Adipocyte (in vitro differentiated cells): Measurements from ENCODE around the gene MOG.
A peak's percentile ranks its signal among the peaks of the same experiment; 100 is the strongest.

Experiments used
- DNase-seq: peaks from one replicate; pipeline ENCODE4 v3.0.0-alpha.2; 2015; ENCODE audit warnings: low read depth
- H3K27me3 ChIP-seq: replicated peaks from 2 replicates; pipeline ENCODE4 v1.7.0; 2013; ENCODE audit warnings: mild to moderate bottlenecking, low read length, moderate library complexity; ENCODE audit not compliant: control insufficient read depth, insufficient read depth
- H3K36me3 ChIP-seq: 2 replicates; pipeline ENCODE4 v1.7.0; 2013; ENCODE audit warnings: low read length, mild to moderate bottlenecking, moderate library complexity; ENCODE audit not compliant: control insufficient read depth, insufficient read depth, severe bottlenecking
- H3K4me1 ChIP-seq: 2 replicates; pipeline ENCODE4 v1.7.0; 2013; ENCODE audit warnings: mild to moderate bottlenecking, low read length, moderate library complexity; ENCODE audit not compliant: control insufficient read depth, insufficient read depth
- H3K4me3 ChIP-seq: 2 replicates; pipeline ENCODE4 v1.7.0; 2013; ENCODE audit warnings: mild to moderate bottlenecking, low read length, moderate library complexity
- H3K9ac ChIP-seq: 2 replicates; pipeline ENCODE4 v1.7.0; 2013; ENCODE audit warnings: mild to moderate bottlenecking, low read length, moderate library complexity
- H3K9me3 ChIP-seq: 2 replicates; pipeline ENCODE4 v1.7.0; 2013; ENCODE audit warnings: mild to moderate bottlenecking, low read length, moderate library complexity; ENCODE audit not compliant: control insufficient read depth

The MOG gene

DNA sequence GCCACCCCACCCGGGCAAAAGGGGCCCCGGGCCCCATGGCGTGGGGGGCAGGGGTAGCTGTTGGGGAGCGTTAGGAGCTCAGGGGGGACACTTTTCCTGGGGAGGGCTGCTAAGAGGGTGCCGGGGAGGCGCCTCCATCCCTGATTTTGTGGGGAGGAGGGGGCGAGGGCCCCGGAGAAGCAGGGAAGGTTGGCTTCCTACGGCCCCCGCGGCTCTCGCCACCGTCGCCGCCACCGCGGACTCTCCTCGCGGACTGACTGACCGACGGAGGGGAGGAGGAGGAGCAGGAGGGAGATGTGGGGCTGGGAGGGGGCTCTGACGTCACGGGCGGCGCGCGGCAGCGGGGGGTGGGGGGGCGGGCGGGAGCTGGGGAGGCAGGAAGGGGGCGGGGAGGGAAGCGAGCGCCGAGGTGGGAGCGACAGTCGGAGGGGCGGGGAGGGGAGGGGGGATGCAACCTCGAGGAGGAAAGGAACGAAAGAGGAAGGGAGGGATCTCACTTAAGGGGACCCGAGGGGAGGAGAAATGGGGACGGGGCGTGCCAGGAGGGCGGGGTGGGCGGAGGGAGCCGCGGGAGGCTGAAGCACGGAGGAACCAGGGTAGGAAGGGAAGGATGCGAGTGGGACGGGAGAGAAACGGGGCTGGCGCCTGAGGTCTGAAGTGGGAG, 29.0 kb upstream of the MOG start:
- Histone ChIP-seq H3K36me3 (peaks cover 4% of the 10 kb centered on the region), H3K4me1 (peaks cover 11% of the 10 kb centered on the region), H3K4me3 (peak overlapping the region; percentile 81), H3K9ac (peak overlapping the region; percentile 61), H3K27me3 (no peaks in the 10 kb centered on the region), H3K9me3 (no peaks in the 10 kb centered on the region)
- DNase-seq: peak; percentile 84

DNA sequence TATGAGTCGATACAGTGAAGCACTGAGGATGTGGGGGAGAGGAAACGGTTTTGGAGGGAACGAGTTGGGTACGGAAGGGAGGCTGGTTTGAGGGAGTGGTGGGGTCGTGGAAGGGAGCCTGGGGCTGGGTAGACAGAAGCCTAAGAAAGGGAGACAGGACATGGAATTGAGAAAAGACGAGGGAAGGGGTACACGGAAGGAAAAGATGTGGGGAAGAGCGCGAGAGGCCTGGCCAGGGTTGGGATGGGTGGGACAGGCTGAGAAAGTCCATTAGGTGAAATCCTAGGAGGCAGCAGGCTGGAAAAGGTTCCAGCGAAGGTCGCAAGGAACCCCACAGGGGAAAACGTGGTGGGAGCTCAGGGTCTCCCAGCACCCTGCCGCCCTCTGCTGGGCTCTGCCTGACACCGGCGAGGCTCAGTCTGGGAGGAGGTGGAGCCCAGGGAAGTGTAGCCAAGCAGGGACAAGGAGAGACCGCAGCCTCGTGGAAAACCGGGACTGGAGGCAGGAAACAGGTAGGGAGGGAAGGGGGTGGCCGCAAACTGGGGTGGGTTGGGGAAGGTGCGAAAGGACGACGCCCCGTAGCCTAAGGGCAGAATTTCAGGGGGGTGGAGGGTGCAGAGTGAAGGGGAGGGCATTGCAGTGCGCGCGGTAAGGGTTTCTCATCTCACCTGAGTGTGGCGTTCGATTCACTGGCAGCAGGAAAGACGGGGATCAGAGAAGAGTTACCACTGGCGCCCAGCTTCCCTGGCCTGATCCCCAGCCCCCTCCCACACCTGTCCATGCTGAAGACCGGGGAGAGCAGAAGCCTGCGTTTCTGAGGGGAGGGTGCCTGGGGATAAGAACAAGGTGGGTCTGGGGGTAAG, 28.2 kb upstream of the MOG start:
- peak; percentile 90 for DNase-seq
- Histone ChIP-seq H3K4me1 (peaks cover 15% of the 10 kb centered on the region), H3K9me3 (no peaks in the 10 kb centered on the region), H3K4me3 (peak overlapping the region; percentile 81), H3K9ac (peak overlapping the region; percentile 61), H3K36me3 (no peaks in the 10 kb centered on the region), H3K27me3 (no peaks in the 10 kb centered on the region)

DNA sequence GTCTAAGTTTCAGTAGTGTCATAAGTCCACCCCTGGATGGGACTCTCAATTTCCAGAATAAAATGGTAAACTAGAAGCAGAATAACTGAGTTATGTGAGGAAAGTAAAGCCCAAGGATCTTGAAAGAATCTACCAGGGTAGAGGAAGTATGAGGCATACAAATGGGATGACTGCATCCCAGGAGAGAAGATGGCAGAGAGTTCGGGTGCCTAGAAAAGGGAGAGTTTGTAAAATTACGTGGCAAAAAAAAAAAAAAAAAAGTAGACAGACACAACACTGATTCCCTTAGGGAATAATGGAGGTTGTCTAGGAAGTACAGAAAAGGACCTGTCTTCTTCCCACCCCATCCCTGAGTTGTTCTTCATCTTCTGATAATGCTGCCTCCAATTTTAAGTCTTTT, 27.3 kb upstream of the MOG start:
- H3K9ac ChIP-seq: no peak overlapping the region
- H3K4me1 ChIP-seq: peaks cover 15% of the 10 kb centered on the region
- no peak for DNase-seq
- no peak overlapping the region for H3K4me3 ChIP-seq
- no peaks in the 10 kb centered on the region for H3K27me3 ChIP-seq
- no peaks in the 10 kb centered on the region for H3K36me3 ChIP-seq
- no peaks in the 10 kb centered on the region for H3K9me3 ChIP-seq

DNA sequence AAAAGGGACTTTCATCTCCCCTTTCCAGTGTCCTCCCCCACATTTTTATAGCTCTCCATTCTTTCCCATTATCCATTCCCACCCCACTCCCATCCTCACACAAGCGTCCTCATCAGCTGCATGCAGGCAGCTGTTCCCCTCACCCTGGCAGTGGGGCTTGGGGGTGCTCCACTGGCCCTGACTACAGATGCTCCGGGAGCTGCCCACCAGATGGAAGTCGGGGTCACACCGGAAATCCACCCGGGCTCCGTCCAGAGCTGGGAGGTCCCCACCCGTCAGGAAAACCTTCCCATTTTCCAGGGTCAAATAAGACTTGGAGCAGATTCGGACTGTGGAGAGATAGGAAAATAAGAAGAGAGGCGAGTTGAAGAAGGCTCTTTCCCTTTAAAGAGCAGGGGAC, 26.6 kb upstream of the MOG start:
- DNase-seq: no peak
- H3K27me3 ChIP-seq: no peaks in the 10 kb centered on the region
- no peaks in the 10 kb centered on the region for H3K36me3 ChIP-seq
- H3K9ac ChIP-seq: no peak overlapping the region
- H3K4me3 ChIP-seq: no peak overlapping the region
- H3K9me3 ChIP-seq: no peaks in the 10 kb centered on the region
- H3K4me1 ChIP-seq: peaks cover 15% of the 10 kb centered on the region

DNA sequence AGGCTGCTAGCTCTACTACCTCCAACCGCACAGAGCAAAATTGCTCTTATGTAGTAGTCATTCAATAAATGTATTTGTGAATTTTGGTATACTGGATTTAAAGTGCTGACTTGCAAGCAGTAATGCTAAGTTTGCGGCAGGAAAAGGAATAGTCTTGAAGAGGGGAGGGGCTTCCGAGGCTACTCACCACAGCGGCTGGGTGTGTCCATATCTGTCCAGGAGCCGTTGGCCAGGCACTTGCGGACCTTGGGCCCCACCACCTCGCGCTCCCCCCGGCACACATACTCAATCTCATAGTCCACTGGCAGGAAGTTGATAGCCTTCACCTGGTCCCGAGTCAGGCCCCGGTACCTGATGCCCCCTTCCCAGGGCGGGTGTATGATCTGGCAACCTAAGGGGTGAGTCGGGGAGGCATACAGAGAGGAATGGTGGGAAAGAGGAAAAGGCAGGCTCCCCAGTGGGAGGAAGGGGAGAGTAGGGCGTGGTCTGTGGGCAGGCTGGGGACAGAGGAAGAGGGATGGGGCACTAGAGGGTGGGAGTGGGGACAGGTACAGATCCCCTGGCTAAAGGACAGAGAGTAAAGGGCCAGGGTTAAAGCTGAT, 25.6 kb upstream of the MOG start:
- no peak overlapping the region for H3K4me3 ChIP-seq
- H3K4me1 ChIP-seq: peaks cover 15% of the 10 kb centered on the region
- no peaks in the 10 kb centered on the region for H3K27me3 ChIP-seq
- DNase-seq: no peak
- H3K36me3 ChIP-seq: no peaks in the 10 kb centered on the region
- no peak overlapping the region for H3K9ac ChIP-seq
- H3K9me3 ChIP-seq: no peaks in the 10 kb centered on the region

DNA sequence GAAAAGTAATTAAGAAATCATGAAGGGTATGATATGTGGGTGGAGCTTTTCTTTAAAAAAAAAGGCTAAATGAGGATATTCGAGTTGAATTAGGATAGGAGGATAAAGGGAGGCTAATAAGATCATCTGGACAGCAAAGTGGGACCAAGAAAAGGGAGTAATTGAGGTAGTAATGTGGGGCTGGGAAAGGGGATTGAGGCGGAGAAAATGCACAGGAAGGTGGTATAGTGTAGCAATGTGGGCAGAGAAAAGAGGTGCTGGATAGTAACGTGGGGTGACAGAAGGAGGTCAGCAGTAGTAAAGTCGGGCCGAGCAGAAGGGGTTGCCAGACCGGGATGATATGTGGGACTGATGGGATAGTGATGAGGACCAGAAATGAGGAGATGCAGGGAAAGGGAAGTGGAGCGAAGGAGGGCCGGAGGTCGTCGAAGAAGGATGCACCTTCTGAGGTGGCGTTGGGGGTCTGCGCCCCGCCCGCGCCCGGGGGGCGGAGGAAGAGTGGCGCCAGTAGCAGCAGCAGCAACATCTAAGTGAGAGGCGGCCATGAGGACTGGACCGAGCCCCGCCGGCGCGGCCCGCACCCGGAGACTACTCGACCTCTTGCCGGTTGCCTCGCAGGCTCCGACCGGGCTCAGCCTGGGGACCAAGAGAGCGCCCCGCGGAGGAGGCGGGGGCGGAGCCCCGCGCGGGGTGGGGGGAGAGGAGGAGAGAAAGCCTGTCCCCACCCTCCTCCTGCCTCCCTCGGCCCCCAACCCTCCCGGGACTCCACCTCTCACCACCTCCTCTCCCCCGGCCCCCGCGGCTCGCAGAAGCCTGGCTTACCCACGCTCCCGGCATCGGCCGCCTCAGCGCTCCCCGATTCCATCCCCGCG, 24.8 kb upstream of the MOG start:
- H3K9ac ChIP-seq: peak overlapping the region; percentile 73
- peak overlapping the region; percentile 78 for H3K4me3 ChIP-seq
- no peaks in the 10 kb centered on the region for H3K9me3 ChIP-seq
- H3K36me3 ChIP-seq: no peaks in the 10 kb centered on the region
- no peaks in the 10 kb centered on the region for H3K27me3 ChIP-seq
- peaks cover 15% of the 10 kb centered on the region for H3K4me1 ChIP-seq
- DNase-seq: peak; percentile 80

DNA sequence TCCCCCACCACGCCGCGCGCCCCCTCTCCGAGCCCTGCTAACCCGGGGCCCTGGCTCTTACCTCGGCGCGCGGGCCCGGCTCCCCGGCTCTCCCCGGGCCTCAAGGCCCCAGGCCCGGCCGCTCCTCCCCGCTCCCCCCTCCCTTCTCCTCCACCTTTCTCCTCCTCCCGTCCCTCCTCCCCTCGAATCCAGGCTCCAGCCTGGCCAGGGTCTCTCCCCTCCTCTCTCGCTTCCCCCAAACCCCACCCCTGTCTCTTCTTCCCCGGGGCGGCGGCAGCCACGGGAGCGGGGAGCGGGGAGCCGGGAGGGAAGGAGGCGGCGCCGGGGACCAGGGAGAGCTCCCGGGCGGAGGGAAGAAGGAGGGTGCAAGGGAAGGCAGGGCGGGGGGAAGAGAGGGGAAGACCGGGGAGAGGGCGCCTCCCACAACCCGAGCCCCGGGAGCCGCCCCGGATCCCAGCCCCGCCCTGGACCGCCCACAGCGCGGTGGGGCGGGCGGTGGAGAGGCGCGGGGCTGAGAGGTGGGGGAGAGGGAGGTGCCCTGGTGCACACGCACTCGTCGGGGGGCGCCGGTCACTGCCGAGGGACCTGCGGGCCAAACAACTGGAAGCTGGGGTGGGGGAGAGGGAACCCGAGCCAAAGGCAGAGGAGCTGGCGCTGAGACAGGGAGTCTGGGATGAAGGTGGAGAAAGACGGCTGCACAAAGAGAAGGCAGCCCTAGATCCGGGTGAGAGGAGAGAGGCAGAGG, 23.9 kb upstream of the MOG start, which contains the start of gene GABBR1:
Gene GABBR1, minus strand, starts transcription at position 395 of the 745 bp plus-strand sequence. CDS start 798 bp downstream, outside the sequence.
- Histone ChIP-seq H3K4me1 (peaks cover 15% of the 10 kb centered on the region), H3K27me3 (no peaks in the 10 kb centered on the region), H3K36me3 (no peaks in the 10 kb centered on the region), H3K9me3 (no peaks in the 10 kb centered on the region), H3K4me3 (peak within 1 kb of the TSS; percentile 78), H3K9ac (peak within 1 kb of the TSS; percentile 73)
- peak; percentile 98 for DNase-seq

DNA sequence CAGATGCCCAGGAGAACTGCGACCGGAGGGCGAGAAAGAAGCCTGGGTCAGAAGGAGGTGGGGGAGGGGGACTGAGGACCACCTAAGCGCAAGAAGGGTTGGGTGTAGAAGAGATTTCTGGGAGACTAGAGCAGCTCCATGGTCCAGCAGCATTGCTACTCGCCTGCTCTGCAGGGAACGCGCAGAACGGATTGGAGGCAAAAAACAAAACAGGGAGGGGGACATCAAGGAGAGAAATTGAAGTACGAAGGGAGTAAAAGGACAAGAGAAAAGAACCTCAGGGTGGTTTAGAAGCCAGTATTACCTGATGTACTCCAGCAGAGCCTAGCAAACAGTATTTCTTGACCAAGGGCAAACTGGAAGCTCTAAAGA, 23.4 kb upstream of the MOG start:
- H3K4me3 ChIP-seq: peak overlapping the region; percentile 78
- H3K27me3 ChIP-seq: no peaks in the 10 kb centered on the region
- peak overlapping the region; percentile 67 for H3K9ac ChIP-seq
- H3K36me3 ChIP-seq: no peaks in the 10 kb centered on the region
- no peaks in the 10 kb centered on the region for H3K9me3 ChIP-seq
- DNase-seq: no peak
- peaks cover 15% of the 10 kb centered on the region for H3K4me1 ChIP-seq

DNA sequence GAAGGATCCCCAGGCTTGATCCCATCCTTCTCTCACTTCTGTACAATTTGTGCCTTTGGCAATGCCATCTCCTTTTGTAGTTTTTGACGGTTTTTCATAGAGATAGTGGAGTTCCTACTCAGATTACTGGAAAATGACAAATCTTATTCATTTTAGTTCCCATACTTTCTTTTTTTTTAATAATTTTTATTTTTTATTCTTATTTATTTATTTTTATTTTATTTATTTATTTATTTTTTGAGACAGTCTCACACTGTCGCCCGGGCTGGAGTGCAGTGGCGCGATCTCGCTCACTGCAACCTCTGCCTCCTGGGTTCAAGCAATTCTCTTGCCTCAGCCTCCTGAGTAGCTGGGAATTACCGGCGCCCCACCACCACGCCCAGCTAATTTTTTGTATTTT, 19.6 kb upstream of the MOG start:
- peaks cover 4% of the 10 kb centered on the region for H3K4me1 ChIP-seq
- H3K4me3 ChIP-seq: no peak overlapping the region
- H3K27me3 ChIP-seq: no peaks in the 10 kb centered on the region
- H3K9ac ChIP-seq: no peak overlapping the region
- H3K36me3 ChIP-seq: no peaks in the 10 kb centered on the region
- no peaks in the 10 kb centered on the region for H3K9me3 ChIP-seq
- no peak for DNase-seq

DNA sequence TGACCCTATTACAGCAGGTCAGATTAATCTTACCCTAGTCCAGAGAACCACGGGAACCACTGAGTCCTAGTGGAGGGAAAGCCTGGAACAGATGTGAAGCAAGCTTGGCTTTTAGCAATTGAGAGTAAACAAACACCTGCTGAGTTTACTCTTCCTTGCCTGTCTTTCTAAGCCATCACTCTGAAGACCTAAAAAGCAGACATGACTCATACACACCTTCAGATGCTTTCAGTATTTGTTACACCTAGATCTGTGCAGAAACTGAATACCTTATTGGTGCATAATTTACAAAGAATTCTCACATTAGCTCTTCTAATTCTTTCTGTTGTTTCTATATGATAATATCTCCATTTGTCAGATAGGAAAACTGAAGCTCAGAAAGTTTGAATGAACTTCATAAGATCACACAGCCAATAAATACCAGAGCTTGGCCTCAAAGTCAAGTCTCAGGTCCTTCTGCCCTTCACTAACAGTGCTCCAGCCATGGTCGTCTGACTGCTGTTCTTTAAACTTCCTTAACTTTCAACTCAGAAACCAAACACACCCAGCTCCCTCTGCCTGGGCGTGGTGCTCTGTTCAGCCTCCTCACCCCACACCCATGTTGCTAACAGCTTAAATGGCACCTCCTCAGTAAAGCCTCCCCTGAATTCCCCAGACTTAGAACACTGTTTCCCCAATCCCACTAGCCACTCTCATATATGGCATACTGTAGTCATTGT, 15.3 kb upstream of the MOG start:
- Histone ChIP-seq H3K27me3 (no peaks in the 10 kb centered on the region), H3K4me1 (no peaks in the 10 kb centered on the region), H3K4me3 (no peak overlapping the region), H3K9ac (no peak overlapping the region), H3K9me3 (no peaks in the 10 kb centered on the region), H3K36me3 (no peaks in the 10 kb centered on the region)
- no peak for DNase-seq
